MCF 10A (cell line): Measurements from ENCODE around the gene FAM89A. TPM values are rescaled to one million over a fixed set of nuclear protein-coding genes. Genes with fewer than 3 reads are reported as not detected.

Experiments used
- BruUV-seq: library from RNA; stranded (reverse); fragments of 400-500 nt; replicated peaks from 2 replicates; lab custom pipeline; 2021; lab: Mats Ljungman, UMichigan
- CTCF ChIA-PET: fragments of 300-600 bp; sonication (Branson Sonifier 250); formaldehyde crosslinking; extraction: SDS; loops from one replicate; lab custom pipeline; 2021; ENCODE audit warnings: antibody characterized with exemption, inconsistent platforms; lab: Yijun Ruan, JAX
- POLR2A ChIA-PET: fragments of 300-600, 350-650 bp; sonication (Branson Sonifier 250); formaldehyde crosslinking; extraction: SDS; loops from one replicate; lab custom pipeline; 2020; ENCODE audit warnings: antibody characterized with exemption, inconsistent platforms; lab: Yijun Ruan, JAX
- DNase-seq: peaks from one replicate; pipeline ENCODE4 v3.0.0-alpha.2; 2018; ENCODE audit not compliant: unreplicated experiment
- H3K27ac Mint-ChIP-seq: one replicate; pipeline ENCODE4 v1.8.0; 2022; ENCODE audit warnings: mild to moderate bottlenecking, low read depth, mixed read lengths; ENCODE audit not compliant: unreplicated experiment
- H3K27me3 Mint-ChIP-seq: one replicate; pipeline ENCODE4 v1.8.0; 2022; ENCODE audit warnings: mixed read lengths; ENCODE audit not compliant: insufficient read depth, unreplicated experiment
- H3K36me3 Mint-ChIP-seq: one replicate; pipeline ENCODE4 v1.8.0; 2022; ENCODE audit warnings: mild to moderate bottlenecking, moderate library complexity, mixed read lengths; ENCODE audit not compliant: insufficient read depth, unreplicated experiment
- H3K4me1 Mint-ChIP-seq: one replicate; pipeline ENCODE4 v1.8.0; 2022; ENCODE audit warnings: mixed read lengths; ENCODE audit not compliant: insufficient read depth, unreplicated experiment
- H3K4me3 Mint-ChIP-seq: one replicate; pipeline ENCODE4 v1.8.0; 2022; ENCODE audit warnings: mild to moderate bottlenecking, moderate library complexity, mixed read lengths; ENCODE audit not compliant: unreplicated experiment
- H3K9me3 Mint-ChIP-seq: one replicate; pipeline ENCODE4 v1.8.0; 2022; ENCODE audit warnings: mixed read lengths; ENCODE audit not compliant: unreplicated experiment
- CTCF ChIP-seq: fragments of 200-600 bp; IDR thresholded peaks from one replicate; pipeline ENCODE4 v1.8.0; 2022; ENCODE audit warnings: antibody characterized with exemption, mild to moderate bottlenecking; ENCODE audit not compliant: unreplicated experiment
- intact Hi-C: fragments of 100-400 bp; cut with micrococcal nuclease; formaldehyde crosslinking; loops from 2 replicates; pipeline ENCODE4 v1.14.1; 2022
- total RNA-seq: library from RNA; stranded (reverse); gene quantifications from 2 replicates; pipeline ENCODE4 v1.2.3, GENCODE V29; 2022

Gene FAM89A
- total RNA-seq, 1 experiment from 2014 or later, result 29.2 TPM

GRCh38 chr1:230976360-230976759 is 63.7 kb downstream of the FAM89A start:
- Mint-ChIP-seq H3K9me3 (no peaks in the 10 kb centered on the region), H3K4me1 (peaks cover 7% of the 10 kb centered on the region), H3K36me3 (no peaks in the 10 kb centered on the region), H3K27me3 (no peaks in the 10 kb centered on the region), H3K27ac (no peak overlapping the region), H3K4me3 (no peak overlapping the region)
- no TSS peak for BruUV-seq
- intact Hi-C loops, result loop anchor here (5.0 kb wide), 1 partner anchor 59 kb away; no protein-coding TSS in a partner anchor
- ChIA-PET CTCF (interaction anchor here (0.6 to 1.6 kb wide), 8 partner anchors 8 to 234 kb away, joined by 3 to 7 read pairs (median 4); no protein-coding TSS in a partner anchor), POLR2A (interaction anchor here (0.6 to 4.7 kb wide), 11 partner anchors 9 to 897 kb away, joined by 3 to 76 read pairs (median 4); partner anchors contain the start of genes EXOC8 and SPRTN)
- no peak for DNase-seq
- TF ChIP-seq CTCF, result no peak

GRCh38 chr1:230975636-230976035 is 64.4 kb downstream of the FAM89A start:
- H3K4me1 Mint-ChIP-seq, result peaks cover 7% of the 10 kb centered on the region
- TF ChIP-seq CTCF, result no peak
- DNase-seq, result no peak
- no peak overlapping the region for H3K4me3 Mint-ChIP-seq
- H3K27me3 Mint-ChIP-seq, result no peaks in the 10 kb centered on the region
- ChIA-PET POLR2A (interaction anchor here (1.4 to 4.7 kb wide), 5 partner anchors 9 to 266 kb away, joined by 3 to 76 read pairs (median 4); no protein-coding TSS in a partner anchor), CTCF (interaction anchor here (0.6 to 1.6 kb wide), 11 partner anchors 8 to 855 kb away, joined by 3 to 7 read pairs (median 3); no protein-coding TSS in a partner anchor)
- H3K27ac Mint-ChIP-seq, result no peak overlapping the region
- no TSS peak for BruUV-seq
- no peaks in the 10 kb centered on the region for H3K36me3 Mint-ChIP-seq
- intact Hi-C loops, result loop anchor here (5.0 kb wide), 1 partner anchor 58 kb away; no protein-coding TSS in a partner anchor
- no peaks in the 10 kb centered on the region for H3K9me3 Mint-ChIP-seq

- ChIA-PET CTCF (interaction anchor here (1.2 to 1.7 kb wide), 4 partner anchors 33 to 327 kb away, joined by 3 to 11 read pairs (median 6); no protein-coding TSS in a partner anchor), POLR2A (interaction anchor here (1.0 to 1.3 kb wide), 3 partner anchors 15 to 193 kb away, joined by 3 to 6 read pairs (median 4); no protein-coding TSS in a partner anchor)
- no TSS peak for BruUV-seq
- DNase-seq, result no peak
- Mint-ChIP-seq H3K9me3 (no peaks in the 10 kb centered on the region), H3K4me3 (no peak overlapping the region), H3K4me1 (peaks cover 7% of the 10 kb centered on the region), H3K36me3 (no peaks in the 10 kb centered on the region), H3K27ac (no peak overlapping the region), H3K27me3 (no peaks in the 10 kb centered on the region)
- TF ChIP-seq CTCF, result no peak
- intact Hi-C loops, result no loop called here
Observed at GRCh38 chr1:230972855-230973271, 67.2 kb downstream of the FAM89A start.

GRCh38 chr1:230971771-230972170 is 68.3 kb downstream of the FAM89A start:
- no peak overlapping the region for H3K4me3 Mint-ChIP-seq
- no peaks in the 10 kb centered on the region for H3K4me1 Mint-ChIP-seq
- no peaks in the 10 kb centered on the region for H3K36me3 Mint-ChIP-seq
- no peak overlapping the region for H3K27ac Mint-ChIP-seq
- CTCF ChIA-PET, result interaction anchor here (1.2 to 1.6 kb wide), 3 partner anchors 14 to 238 kb away, joined by 3 to 11 read pairs (median 3); no protein-coding TSS in a partner anchor
- no peak for TF ChIP-seq CTCF
- POLR2A ChIA-PET, result interaction anchor here (0.9 kb wide), 1 partner anchor 366 kb away, joined by 3 read pairs; the partner anchor contains the start of genes EXOC8 and SPRTN
- no TSS peak for BruUV-seq
- no peak for DNase-seq
- intact Hi-C loops, result no loop called here
- no peaks in the 10 kb centered on the region for H3K9me3 Mint-ChIP-seq
- H3K27me3 Mint-ChIP-seq, result no peaks in the 10 kb centered on the region
